ENCODE measurements around the gene WDR1.
A peak's percentile ranks its signal among the peaks of the same experiment; 100 is the strongest.

Gene WDR1

GRCh38 chr4:10066206-10066605 lies 50.4 kb downstream of the WDR1 start:
- DNase-seq = no peak

GRCh38 chr4:10063544-10064300 lies 52.9 kb downstream of the WDR1 start:
- peak in 1 of 2 experiments; percentile 13 for DNase-seq

GRCh38 chr4:10061650-10062415 lies 54.8 kb downstream of the WDR1 start:
- no peak for DNase-seq

GRCh38 chr4:10058371-10058770 lies 58.2 kb downstream of the WDR1 start:
- no peak for DNase-seq

GRCh38 chr4:10057023-10057395 lies 59.6 kb downstream of the WDR1 start:
- DNase-seq = no peak

- no peak for DNase-seq
Measured at GRCh38 chr4:10056334-10057022, 60.1 kb downstream of the WDR1 start.

- no peak for DNase-seq
Measured at GRCh38 chr4:10055871-10056270, 60.7 kb downstream of the WDR1 start.

- DNase-seq = no peak
Measured at GRCh38 chr4:10054571-10055041, 62.0 kb downstream of the WDR1 start.

- no peak for DNase-seq
Measured at GRCh38 chr4:10053635-10054453, 62.8 kb downstream of the WDR1 start.

- no peak for DNase-seq
Measured at GRCh38 chr4:10051517-10052135, 65.0 kb downstream of the WDR1 start.

GRCh38 chr4:10050721-10051120 lies 65.9 kb downstream of the WDR1 start:
- no peak for DNase-seq

GRCh38 chr4:10050261-10050661 lies 66.3 kb downstream of the WDR1 start:
- no peak for DNase-seq

- no peak for DNase-seq
Measured at GRCh38 chr4:10048941-10049697, 67.5 kb downstream of the WDR1 start.

GRCh38 chr4:10047967-10048366 lies 68.6 kb downstream of the WDR1 start:
- DNase-seq = no peak

- no peak for DNase-seq
Measured at GRCh38 chr4:10046471-10046870, 70.1 kb downstream of the WDR1 start.

GRCh38 chr4:10045481-10045880 lies 71.1 kb downstream of the WDR1 start:
- no peak for DNase-seq

GRCh38 chr4:10041036-10041435 lies 75.6 kb downstream of the WDR1 start:
- no peak for DNase-seq

- DNase-seq = no peak
Measured at GRCh38 chr4:10040049-10040892, 76.3 kb downstream of the WDR1 start.

GRCh38 chr4:10036807-10037342 lies 79.7 kb downstream of the WDR1 start:
- DNase-seq = no peak

- no peak for DNase-seq
Measured at GRCh38 chr4:10035130-10035529, 81.5 kb downstream of the WDR1 start.
